ENCODE measurements around the gene ZG16B. TPM values are rescaled to one million over a fixed set of nuclear protein-coding genes. Genes with fewer than 3 reads are reported as not detected.

The ZG16B gene
- total and polyA plus RNA-seq, 2 donors (not counting 1 experiment from before 2014, with no cell fraction given): not detected

DNA sequence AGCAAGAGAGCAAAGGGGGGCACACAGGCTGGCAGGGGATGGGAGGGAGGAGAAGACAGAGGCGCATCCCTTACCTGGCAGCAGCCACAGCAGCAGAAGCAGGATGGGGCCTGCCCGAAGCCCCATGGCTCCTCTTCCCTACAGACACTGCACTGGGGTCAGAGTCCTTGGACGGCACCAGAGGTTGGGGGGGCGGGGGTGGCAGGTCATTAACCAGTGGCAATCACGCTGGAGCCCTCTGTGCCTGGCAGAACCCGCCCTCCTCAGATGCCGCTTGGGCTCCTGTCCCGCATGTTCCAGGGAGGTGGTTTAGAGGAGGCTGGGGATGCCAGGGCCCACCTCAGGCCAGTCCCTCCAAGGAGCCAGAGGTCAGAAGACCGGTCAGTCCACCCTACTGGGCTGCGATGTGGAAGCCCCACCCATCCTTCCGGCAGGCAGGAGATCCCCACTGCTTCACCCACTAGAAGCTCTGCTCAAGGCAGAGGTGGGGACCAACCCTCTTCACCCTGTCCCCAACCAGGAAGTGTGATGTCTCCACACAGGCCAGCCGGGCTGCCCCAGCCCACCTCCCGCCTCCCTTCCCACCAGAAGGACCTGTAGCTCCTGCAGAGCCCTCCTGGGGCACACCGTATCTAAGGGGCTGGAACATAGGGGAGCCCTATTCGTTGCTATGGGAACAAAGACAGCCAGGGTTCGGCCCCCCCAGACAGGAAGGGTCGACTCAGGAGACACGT lies 11.7 kb downstream of the ZG16B start:
- H3K36me3 ChIP-seq (replicated peaks in 1 of 2; ENCODE audit: control extremely low read depth in 1 of 2, control insufficient read depth in 1 of 2, extremely low read depth in 1 of 2, insufficient read depth in 2 of 2, low read length in 1 of 2): no peaks in the 10 kb centered on the region
- ATAC-seq (ENCODE audit: low read depth): no peak
- TF ChIP-seq EZH2 (IDR thresholded peaks at IDR 0.05; ENCODE audit: borderline replicate concordance, insufficient read depth, low read depth, low read length, poor library complexity, severe bottlenecking) (no peak), CTCF (IDR thresholded peaks at IDR 0.05) (no peak)
- 79% methylated on average over 16 of the region's 18 CpGs for WGBS (ENCODE audit: insufficient coverage)
- ChIA-PET CTCF (no interaction called here), POLR2A (no interaction called here)
- Mint-ChIP-seq H3K4me1 (peaks cover 8% of the 10 kb centered on the region), H3K27ac (no peak overlapping the region), H3K27me3 (peaks cover 26% of the 10 kb centered on the region), H3K4me3 (no peak overlapping the region), H3K9me3 (ENCODE audit: insufficient read depth) (peaks cover 2% of the 10 kb centered on the region)
- H3K9ac ChIP-seq (ENCODE audit: low read length): peak overlapping the region; percentile 35
- no peak overlapping the region for H3K27ac ChIP-seq (ENCODE audit: low read length in 2 of 2)
- no peaks in the 10 kb centered on the region for H3K79me2 ChIP-seq (ENCODE audit: control insufficient read depth, insufficient read depth, low read length)
- H3K4me3 ChIP-seq (ENCODE audit: control extremely low read depth in 1 of 5, extremely low read depth in 1 of 5, insufficient read depth in 1 of 5, low read depth in 2 of 5, low read length in 4 of 5): no peak overlapping the region
- H2AFZ ChIP-seq (ENCODE audit: insufficient read depth, low read depth, low read length, poor library complexity, severe bottlenecking): peak overlapping the region; percentile 47
- peak overlapping the region; percentile 60 for H3K4me2 ChIP-seq (replicated peaks; ENCODE audit: low read depth, low read length, poor library complexity, severe bottlenecking)
- H3K4me1 ChIP-seq (ENCODE audit: control insufficient read depth in 2 of 2, insufficient read depth in 2 of 2, low read length in 2 of 2): peaks cover 15 to 29% of the 10 kb centered on the region in 2 donors
- no peak for DNase-seq
- intact Hi-C loops (cut with micrococcal nuclease): no loop called here
- H4K20me1 ChIP-seq (ENCODE audit: control insufficient read depth, insufficient read depth, low read length, poor library complexity, severe bottlenecking): no peaks in the 10 kb centered on the region
- H3K9me3 ChIP-seq (ENCODE audit: control extremely low read depth in 1 of 3, control insufficient read depth in 2 of 3, insufficient read depth in 1 of 3, low read length in 2 of 3): peaks cover 0 to 15% (median 0%) of the 10 kb centered on the region in 3 donors
- H3K27me3 ChIP-seq (replicated peaks in 1 of 4; ENCODE audit: control extremely low read depth in 1 of 4, control insufficient read depth in 3 of 4, insufficient read depth in 4 of 4, low read length in 3 of 4): peaks cover 0 to 17% (median 0%) of the 10 kb centered on the region in 4 experiments

GRCh38 chr16:2842340-2843000 lies 12.4 kb downstream of the ZG16B start:
- 38% methylated on average over 40 of the region's 40 CpGs for WGBS (ENCODE audit: insufficient coverage)
- H3K27me3 ChIP-seq (replicated peaks in 1 of 4; ENCODE audit: control extremely low read depth in 1 of 4, control insufficient read depth in 3 of 4, insufficient read depth in 4 of 4, low read length in 3 of 4): peaks cover 0 to 11% (median 0%) of the 10 kb centered on the region in 4 experiments
- peaks cover 25% of the 10 kb centered on the region for H3K27me3 Mint-ChIP-seq
- H3K79me2 ChIP-seq (ENCODE audit: control insufficient read depth, insufficient read depth, low read length): no peaks in the 10 kb centered on the region
- no peak overlapping the region for H3K27ac Mint-ChIP-seq
- peaks cover 15 to 29% of the 10 kb centered on the region in 2 donors for H3K4me1 ChIP-seq (ENCODE audit: control insufficient read depth in 2 of 2, insufficient read depth in 2 of 2, low read length in 2 of 2)
- CTCF ChIA-PET: no interaction called here
- H2AFZ ChIP-seq (ENCODE audit: insufficient read depth, low read depth, low read length, poor library complexity, severe bottlenecking): peak overlapping the region; percentile 47
- ATAC-seq (ENCODE audit: low read depth) (no peak), DNase-seq (peak; percentile 47)
- peak overlapping the region; percentile 35 for H3K9ac ChIP-seq (ENCODE audit: low read length)
- intact Hi-C loops (cut with micrococcal nuclease): no loop called here
- peak; percentile 21 for TF ChIP-seq CTCF (IDR thresholded peaks at IDR 0.05)
- no peak for TF ChIP-seq EZH2 (IDR thresholded peaks at IDR 0.05; ENCODE audit: borderline replicate concordance, insufficient read depth, low read depth, low read length, poor library complexity, severe bottlenecking)
- POLR2A ChIA-PET: no interaction called here
- no peak overlapping the region for H3K4me3 ChIP-seq (ENCODE audit: control extremely low read depth in 1 of 5, extremely low read depth in 1 of 5, insufficient read depth in 1 of 5, low read depth in 2 of 5, low read length in 4 of 5)
- no peaks in the 10 kb centered on the region for H3K36me3 ChIP-seq (replicated peaks in 1 of 2; ENCODE audit: control extremely low read depth in 1 of 2, control insufficient read depth in 1 of 2, extremely low read depth in 1 of 2, insufficient read depth in 2 of 2, low read length in 1 of 2)
- H3K4me1 Mint-ChIP-seq: peaks cover 8% of the 10 kb centered on the region
- H4K20me1 ChIP-seq (ENCODE audit: control insufficient read depth, insufficient read depth, low read length, poor library complexity, severe bottlenecking): no peaks in the 10 kb centered on the region
- H3K4me2 ChIP-seq (replicated peaks; ENCODE audit: low read depth, low read length, poor library complexity, severe bottlenecking): peak overlapping the region; percentile 60
- peaks cover 0 to 18% (median 0%) of the 10 kb centered on the region in 3 donors for H3K9me3 ChIP-seq (ENCODE audit: control extremely low read depth in 1 of 3, control insufficient read depth in 2 of 3, insufficient read depth in 1 of 3, low read length in 2 of 3)
- H3K27ac ChIP-seq (ENCODE audit: low read length in 2 of 2): no peak overlapping the region
- peak overlapping the region; percentile 11 for H3K4me3 Mint-ChIP-seq
- peaks cover 2% of the 10 kb centered on the region for H3K9me3 Mint-ChIP-seq (ENCODE audit: insufficient read depth)
